ENCODE data around the gene RASSF6. TPM values are rescaled to one million over a fixed set of nuclear protein-coding genes. Genes with fewer than 3 reads are reported as not detected.
"Not testable (repeated sequence)": the region's sequence is repeated elsewhere in the genome, so short reads cannot be mapped to it uniquely, and the experiment has no call there.

RASSF6 gene
- total RNA-seq, 2 donors from 2014 or later, result 0.09 TPM; not detected in 1

DNA sequence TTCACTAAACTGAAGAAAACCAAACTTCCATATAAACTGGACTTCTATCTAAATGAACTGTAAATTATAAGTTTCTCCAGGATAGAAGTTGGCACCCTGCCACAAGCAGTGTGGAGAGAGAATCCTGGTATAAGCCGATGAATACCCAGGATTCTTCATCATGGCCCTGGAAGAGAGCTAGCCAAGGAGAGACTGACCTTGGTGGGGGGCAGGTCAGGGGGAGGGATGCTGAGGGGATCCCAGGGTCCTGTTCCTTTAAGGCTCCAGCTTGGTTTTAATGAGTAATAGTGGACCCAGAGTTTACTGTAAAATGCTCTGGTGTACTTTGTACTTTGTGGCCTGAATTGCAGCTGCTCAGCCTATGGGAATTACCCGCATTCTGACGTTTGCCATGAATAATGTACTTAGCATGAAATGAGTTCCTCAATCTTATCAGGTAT is 16.9 kb downstream of the RASSF6 start:
- no peaks in the 10 kb centered on the region for H3K27me3 Mint-ChIP-seq
- no peaks in the 10 kb centered on the region for H3K36me3 Mint-ChIP-seq (ENCODE audit: low read depth)
- no peak overlapping the region for H3K27ac Mint-ChIP-seq
- no peak for ATAC-seq (replicated peaks)
- H3K9me3 Mint-ChIP-seq, result no peaks in the 10 kb centered on the region
- H3K4me1 Mint-ChIP-seq, result peaks cover 5% of the 10 kb centered on the region
- H3K4me3 Mint-ChIP-seq, result no peak overlapping the region

GRCh38 chr4:73600954-73601353 is 19.3 kb downstream of the RASSF6 start:
- no peak for ATAC-seq (replicated peaks)
- no peaks in the 10 kb centered on the region for H3K9me3 Mint-ChIP-seq
- no peak overlapping the region for H3K27ac Mint-ChIP-seq
- H3K4me3 Mint-ChIP-seq, result no peak overlapping the region
- no peaks in the 10 kb centered on the region for H3K4me1 Mint-ChIP-seq
- no peaks in the 10 kb centered on the region for H3K36me3 Mint-ChIP-seq (ENCODE audit: low read depth)
- no peaks in the 10 kb centered on the region for H3K27me3 Mint-ChIP-seq

GRCh38 chr4:73599182-73599581 is 21.1 kb downstream of the RASSF6 start:
- Mint-ChIP-seq H3K27ac (no peak overlapping the region), H3K36me3 (ENCODE audit: low read depth) (no peaks in the 10 kb centered on the region), H3K4me1 (no peaks in the 10 kb centered on the region), H3K27me3 (no peaks in the 10 kb centered on the region), H3K9me3 (no peaks in the 10 kb centered on the region), H3K4me3 (no peak overlapping the region)
- no peak for ATAC-seq (replicated peaks)

- ATAC-seq (replicated peaks), result no peak
- Mint-ChIP-seq H3K4me1 (no peaks in the 10 kb centered on the region), H3K9me3 (no peaks in the 10 kb centered on the region), H3K27me3 (no peaks in the 10 kb centered on the region), H3K27ac (no peak overlapping the region), H3K4me3 (no peak overlapping the region), H3K36me3 (ENCODE audit: low read depth) (no peaks in the 10 kb centered on the region)
Measured at GRCh38 chr4:73597594-73597993, 22.6 kb downstream of the RASSF6 start.

- H3K27me3 Mint-ChIP-seq; H3K4me1 Mint-ChIP-seq; H3K9me3 Mint-ChIP-seq; H3K36me3 Mint-ChIP-seq (ENCODE audit: low read depth); ATAC-seq (replicated peaks); H3K4me3 Mint-ChIP-seq; H3K27ac Mint-ChIP-seq: not testable (repeated sequence)
Measured at GRCh38 chr4:73597183-73597582, 23.1 kb downstream of the RASSF6 start.

DNA sequence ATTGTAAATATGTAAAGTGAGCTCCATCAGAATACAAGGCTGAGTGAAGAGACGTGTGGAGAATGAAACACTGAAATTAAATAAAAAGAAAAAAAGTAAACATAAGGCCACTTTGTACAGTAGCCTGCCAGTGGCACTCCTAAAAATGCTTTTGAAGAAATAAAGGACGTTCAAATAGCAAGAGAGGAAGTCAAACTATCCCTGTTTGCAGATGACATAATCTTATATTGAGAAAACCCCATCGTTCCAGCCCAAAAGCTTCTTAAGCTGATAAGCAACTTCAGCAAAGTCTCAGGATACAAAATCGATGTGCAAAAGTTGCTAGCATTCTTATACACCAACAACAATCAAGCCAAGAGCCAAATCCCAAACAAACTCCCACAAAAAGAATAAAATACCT is 24.2 kb downstream of the RASSF6 start:
- Mint-ChIP-seq H3K4me3 (no peak overlapping the region), H3K27ac (no peak overlapping the region), H3K9me3 (no peaks in the 10 kb centered on the region), H3K4me1 (no peaks in the 10 kb centered on the region), H3K36me3 (ENCODE audit: low read depth) (no peaks in the 10 kb centered on the region), H3K27me3 (no peaks in the 10 kb centered on the region)
- no peak for ATAC-seq (replicated peaks)

DNA sequence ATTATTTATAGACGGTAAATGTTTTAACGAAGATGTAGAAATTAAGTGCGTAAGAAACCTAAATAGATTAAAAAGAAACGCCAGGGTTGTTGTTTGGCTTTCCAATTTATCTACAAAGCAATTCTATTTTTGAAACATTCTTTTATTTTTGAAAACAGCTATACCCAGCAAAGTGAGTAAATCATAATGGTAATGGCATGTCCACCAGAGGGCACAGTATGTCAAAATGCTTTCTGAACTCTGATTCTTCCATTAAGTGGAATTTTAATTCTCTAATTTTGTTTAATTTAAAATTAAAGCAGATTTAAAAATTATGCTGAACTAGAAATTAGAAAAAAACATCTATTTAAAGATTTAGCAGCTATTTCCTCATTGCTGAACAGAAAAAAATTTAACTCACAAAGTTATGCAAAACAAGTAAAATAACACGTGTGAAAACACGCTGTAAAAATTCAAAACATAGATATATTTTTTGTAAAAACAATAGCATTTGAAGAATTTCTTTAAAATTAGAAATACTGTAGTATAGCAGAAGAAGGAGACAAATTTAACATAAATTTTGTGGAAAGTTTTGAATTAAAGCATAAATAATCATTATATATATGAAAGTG is 26.5 kb downstream of the RASSF6 start:
- ATAC-seq (replicated peaks), result no peak
- Mint-ChIP-seq H3K9me3 (no peaks in the 10 kb centered on the region), H3K4me3 (no peak overlapping the region), H3K4me1 (no peaks in the 10 kb centered on the region), H3K36me3 (ENCODE audit: low read depth) (no peaks in the 10 kb centered on the region), H3K27me3 (no peaks in the 10 kb centered on the region), H3K27ac (no peak overlapping the region)

DNA sequence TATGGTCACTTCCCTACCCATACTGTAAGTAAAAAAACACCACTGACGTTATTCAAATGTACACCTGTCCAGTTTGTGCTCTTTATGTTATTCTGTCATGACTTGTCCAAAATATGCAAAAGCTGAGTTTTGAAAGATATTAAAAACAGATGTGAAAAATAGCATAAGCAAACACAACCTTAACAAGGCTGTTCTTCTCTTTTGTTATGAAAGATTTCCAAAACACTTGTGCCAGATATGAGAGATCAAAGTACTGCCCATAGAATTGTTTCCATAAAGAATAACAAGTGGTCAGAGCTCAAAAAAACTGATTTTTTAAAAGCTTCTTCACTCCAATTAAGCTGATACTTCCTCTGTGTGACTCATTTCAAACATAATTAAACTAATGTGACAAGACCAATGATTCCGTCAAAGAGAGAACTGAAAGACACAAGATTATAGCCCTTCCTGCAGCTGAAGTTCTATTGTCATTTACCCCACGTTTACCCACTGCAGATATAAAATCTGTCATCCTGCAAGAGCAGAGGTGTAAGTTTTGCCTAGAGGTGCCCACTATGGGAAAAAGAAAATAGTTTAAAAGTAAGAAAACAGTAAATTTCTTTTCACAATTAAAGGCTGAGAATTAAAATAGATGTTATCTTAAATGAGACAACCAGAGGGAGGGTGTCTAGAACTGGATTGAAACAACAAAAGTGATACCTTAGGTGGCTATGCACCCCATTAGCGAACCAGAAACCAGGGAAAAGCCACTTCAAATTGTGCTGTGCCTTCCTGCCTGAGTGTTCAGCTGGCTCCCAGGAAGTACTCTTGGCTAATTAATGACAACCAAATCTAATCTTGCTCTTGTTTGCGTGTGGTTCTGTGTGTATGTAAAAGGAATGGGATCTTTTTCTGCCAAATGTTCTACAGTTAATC is 30.1 kb downstream of the RASSF6 start:
- no peak overlapping the region for H3K4me3 Mint-ChIP-seq
- no peaks in the 10 kb centered on the region for H3K9me3 Mint-ChIP-seq
- H3K4me1 Mint-ChIP-seq, result no peaks in the 10 kb centered on the region
- no peak for ATAC-seq (replicated peaks)
- H3K36me3 Mint-ChIP-seq (ENCODE audit: low read depth), result no peaks in the 10 kb centered on the region
- H3K27me3 Mint-ChIP-seq, result no peaks in the 10 kb centered on the region
- no peak overlapping the region for H3K27ac Mint-ChIP-seq

- Mint-ChIP-seq H3K9me3 (no peaks in the 10 kb centered on the region), H3K36me3 (ENCODE audit: low read depth) (no peaks in the 10 kb centered on the region), H3K27me3 (no peaks in the 10 kb centered on the region), H3K4me3 (no peak overlapping the region), H3K27ac (no peak overlapping the region), H3K4me1 (no peaks in the 10 kb centered on the region)
- no peak for ATAC-seq (replicated peaks)
Measured at GRCh38 chr4:73589261-73589847, 30.9 kb downstream of the RASSF6 start.

DNA sequence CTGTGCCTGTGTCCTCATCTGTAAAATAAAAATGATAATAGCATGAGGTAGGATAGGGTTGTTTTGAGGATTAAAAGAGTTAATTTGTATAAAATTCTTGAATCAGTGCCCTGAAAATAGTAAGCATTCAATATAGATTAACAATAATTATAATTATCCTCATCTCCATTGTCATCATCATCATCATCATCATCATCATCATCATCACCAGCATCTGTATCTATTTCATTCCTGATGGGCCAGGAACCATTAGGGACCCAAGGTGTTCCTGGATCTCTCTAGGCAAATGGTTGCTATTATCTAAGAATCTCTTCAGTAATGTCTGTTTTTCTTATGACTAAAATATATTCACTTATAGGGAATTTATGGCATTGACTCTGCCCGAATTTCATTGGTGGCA is 31.6 kb downstream of the RASSF6 start:
- ATAC-seq (replicated peaks), result no peak
- H3K36me3 Mint-ChIP-seq (ENCODE audit: low read depth), result no peaks in the 10 kb centered on the region
- no peak overlapping the region for H3K4me3 Mint-ChIP-seq
- H3K27me3 Mint-ChIP-seq, result no peaks in the 10 kb centered on the region
- H3K4me1 Mint-ChIP-seq, result no peaks in the 10 kb centered on the region
- H3K27ac Mint-ChIP-seq, result no peak overlapping the region
- no peaks in the 10 kb centered on the region for H3K9me3 Mint-ChIP-seq

GRCh38 chr4:73586666-73587065 is 33.6 kb downstream of the RASSF6 start:
- no peaks in the 10 kb centered on the region for H3K9me3 Mint-ChIP-seq
- H3K27ac Mint-ChIP-seq, result no peak overlapping the region
- no peaks in the 10 kb centered on the region for H3K27me3 Mint-ChIP-seq
- no peaks in the 10 kb centered on the region for H3K4me1 Mint-ChIP-seq
- no peak for ATAC-seq (replicated peaks)
- no peaks in the 10 kb centered on the region for H3K36me3 Mint-ChIP-seq (ENCODE audit: low read depth)
- H3K4me3 Mint-ChIP-seq, result no peak overlapping the region

GRCh38 chr4:73586040-73586439 is 34.2 kb downstream of the RASSF6 start:
- Mint-ChIP-seq H3K4me1 (no peaks in the 10 kb centered on the region), H3K27me3 (no peaks in the 10 kb centered on the region), H3K4me3 (no peak overlapping the region), H3K36me3 (ENCODE audit: low read depth) (no peaks in the 10 kb centered on the region), H3K9me3 (no peaks in the 10 kb centered on the region), H3K27ac (no peak overlapping the region)
- no peak for ATAC-seq (replicated peaks)

GRCh38 chr4:73585345-73585744 is 34.9 kb downstream of the RASSF6 start:
- ATAC-seq (replicated peaks), result no peak
- Mint-ChIP-seq H3K9me3 (no peaks in the 10 kb centered on the region), H3K27me3 (no peaks in the 10 kb centered on the region), H3K27ac (no peak overlapping the region), H3K4me1 (no peaks in the 10 kb centered on the region), H3K4me3 (no peak overlapping the region), H3K36me3 (ENCODE audit: low read depth) (no peaks in the 10 kb centered on the region)

- H3K9me3 Mint-ChIP-seq, result no peaks in the 10 kb centered on the region
- no peak for ATAC-seq (replicated peaks)
- H3K36me3 Mint-ChIP-seq (ENCODE audit: low read depth), result no peaks in the 10 kb centered on the region
- H3K4me3 Mint-ChIP-seq, result no peak overlapping the region
- no peaks in the 10 kb centered on the region for H3K4me1 Mint-ChIP-seq
- no peak overlapping the region for H3K27ac Mint-ChIP-seq
- no peaks in the 10 kb centered on the region for H3K27me3 Mint-ChIP-seq
Measured at GRCh38 chr4:73583666-73584065, 36.6 kb downstream of the RASSF6 start.

DNA sequence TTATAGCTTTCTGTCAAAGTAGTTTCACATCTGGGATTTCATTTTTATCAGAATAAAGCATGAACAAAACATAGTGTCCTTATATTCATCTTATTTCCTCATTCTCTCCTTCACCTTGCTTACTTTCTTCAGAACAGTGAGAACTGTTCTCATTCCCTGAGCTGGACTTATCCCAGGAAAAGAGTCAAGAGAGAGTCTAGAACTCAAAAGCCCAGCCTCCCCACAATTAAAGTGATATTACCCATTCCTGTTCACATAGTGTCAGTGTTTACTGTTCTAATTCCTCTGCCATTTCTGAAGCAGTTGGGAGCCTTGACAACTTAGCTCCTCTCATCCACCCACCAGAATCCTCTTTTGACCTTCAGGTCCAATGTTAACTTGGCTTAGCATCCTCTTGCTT is 42.9 kb downstream of the RASSF6 start:
- Mint-ChIP-seq H3K4me1 (no peaks in the 10 kb centered on the region), H3K36me3 (ENCODE audit: low read depth) (no peaks in the 10 kb centered on the region), H3K27ac (no peak overlapping the region), H3K4me3 (no peak overlapping the region), H3K27me3 (no peaks in the 10 kb centered on the region), H3K9me3 (no peaks in the 10 kb centered on the region)
- ATAC-seq (replicated peaks), result no peak

All from activated T-helper 17 cell treated with anti-CD3 and anti-CD28 coated beads, Interleukin-2, amount 50 U/mL, for 72 hours (primary cell).